AG09309 (cell line): ENCODE data around the gene AMPD3.

ENCODE experiments used
- DNase-seq: peaks from one replicate; pipeline ENCODE4 v3.0.0-alpha.2; 2010; ENCODE audit warnings: low read depth
- H3K4me3 ChIP-seq: 2 replicates; pipeline ENCODE4 v1.5.1; 2011; ENCODE audit warnings: mild to moderate bottlenecking, low read depth, low read length, moderate library complexity; ENCODE audit not compliant: control insufficient read depth
- CTCF ChIP-seq: IDR thresholded peaks from 2 replicates; pipeline ENCODE4 v1.5.1; 2011; ENCODE audit warnings: mild to moderate bottlenecking, low read depth, low read length, inconsistent platforms; ENCODE audit not compliant: insufficient read depth, control insufficient read depth; ENCODE audit errors: missing control alignments

Gene AMPD3

GRCh38 chr11:10519630-10520029, 64.6 kb downstream of the AMPD3 start:
- no peak overlapping the region for H3K4me3 ChIP-seq
- TF ChIP-seq CTCF: no peak
- no peak for DNase-seq

GRCh38 chr11:10520562-10520961, 65.5 kb downstream of the AMPD3 start:
- no peak overlapping the region for H3K4me3 ChIP-seq
- no peak for DNase-seq
- no peak for TF ChIP-seq CTCF

GRCh38 chr11:10522276-10522675, 67.2 kb downstream of the AMPD3 start:
- H3K4me3 ChIP-seq: no peak overlapping the region
- no peak for TF ChIP-seq CTCF
- DNase-seq: no peak

- DNase-seq: no peak
- TF ChIP-seq CTCF: no peak
- H3K4me3 ChIP-seq: no peak overlapping the region
Measured at GRCh38 chr11:10522921-10523320, 67.9 kb downstream of the AMPD3 start.

- H3K4me3 ChIP-seq: no peak overlapping the region
- no peak for TF ChIP-seq CTCF
- DNase-seq: no peak
Measured at GRCh38 chr11:10524471-10524870, 69.4 kb downstream of the AMPD3 start.

GRCh38 chr11:10526974-10527918, 72.2 kb downstream of the AMPD3 start:
- H3K4me3 ChIP-seq: no peak overlapping the region
- TF ChIP-seq CTCF: no peak

GRCh38 chr11:10528121-10528520, 73.1 kb downstream of the AMPD3 start:
- DNase-seq: no peak
- TF ChIP-seq CTCF: no peak
- H3K4me3 ChIP-seq: no peak overlapping the region

More at GRCh38 chr11:10526974-10527918, 72.2 kb downstream of the AMPD3 start:
- no peak for DNase-seq
